HL-60 (cell line): ENCODE measurements around the gene NFYA.

ENCODE experiments used
- POLR2AphosphoS5 ChIP-seq: IDR thresholded peaks from 2 replicates; pipeline ENCODE4 v1.6.1; 2012; ENCODE audit warnings: low read depth
- TF ChIP-seq, protein P1 (sequence below): IDR thresholded peaks from one replicate; pipeline ENCODE4 v1.5.1; 2011; ENCODE audit warnings: low read length, control low read depth, inconsistent platforms; ENCODE audit not compliant: insufficient read depth
- TF ChIP-seq, protein P2 (sequence below): IDR thresholded peaks from 2 replicates; pipeline ENCODE4 v1.6.1; 2012; ENCODE audit warnings: low read depth; ENCODE audit not compliant: insufficient replicate concordance

DNA sequence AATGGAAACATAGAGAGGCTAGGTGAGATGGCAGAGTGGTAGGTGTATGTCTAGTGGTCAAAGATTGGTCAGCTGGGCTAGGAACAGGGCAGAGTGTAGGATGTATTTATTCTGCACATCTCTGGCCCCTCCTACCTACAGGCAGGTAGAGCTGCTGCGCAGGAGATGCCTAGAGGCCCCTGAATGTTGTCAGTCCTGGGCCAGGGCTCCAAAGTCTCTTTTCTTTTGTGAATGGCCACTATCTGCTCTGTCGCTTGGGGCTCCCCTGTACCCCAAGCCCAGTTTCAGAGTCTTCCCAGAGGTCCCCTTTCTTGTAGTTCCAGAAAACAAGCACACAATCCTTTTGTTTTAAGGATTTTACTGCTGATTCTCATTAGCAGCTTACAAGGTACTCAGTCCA is 25.5 kb upstream of the NFYA start:
- TF ChIP-seq, protein P1, sequence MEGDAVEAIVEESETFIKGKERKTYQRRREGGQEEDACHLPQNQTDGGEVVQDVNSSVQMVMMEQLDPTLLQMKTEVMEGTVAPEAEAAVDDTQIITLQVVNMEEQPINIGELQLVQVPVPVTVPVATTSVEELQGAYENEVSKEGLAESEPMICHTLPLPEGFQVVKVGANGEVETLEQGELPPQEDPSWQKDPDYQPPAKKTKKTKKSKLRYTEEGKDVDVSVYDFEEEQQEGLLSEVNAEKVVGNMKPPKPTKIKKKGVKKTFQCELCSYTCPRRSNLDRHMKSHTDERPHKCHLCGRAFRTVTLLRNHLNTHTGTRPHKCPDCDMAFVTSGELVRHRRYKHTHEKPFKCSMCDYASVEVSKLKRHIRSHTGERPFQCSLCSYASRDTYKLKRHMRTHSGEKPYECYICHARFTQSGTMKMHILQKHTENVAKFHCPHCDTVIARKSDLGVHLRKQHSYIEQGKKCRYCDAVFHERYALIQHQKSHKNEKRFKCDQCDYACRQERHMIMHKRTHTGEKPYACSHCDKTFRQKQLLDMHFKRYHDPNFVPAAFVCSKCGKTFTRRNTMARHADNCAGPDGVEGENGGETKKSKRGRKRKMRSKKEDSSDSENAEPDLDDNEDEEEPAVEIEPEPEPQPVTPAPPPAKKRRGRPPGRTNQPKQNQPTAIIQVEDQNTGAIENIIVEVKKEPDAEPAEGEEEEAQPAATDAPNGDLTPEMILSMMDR = no peak
- TF ChIP-seq, protein P2, sequence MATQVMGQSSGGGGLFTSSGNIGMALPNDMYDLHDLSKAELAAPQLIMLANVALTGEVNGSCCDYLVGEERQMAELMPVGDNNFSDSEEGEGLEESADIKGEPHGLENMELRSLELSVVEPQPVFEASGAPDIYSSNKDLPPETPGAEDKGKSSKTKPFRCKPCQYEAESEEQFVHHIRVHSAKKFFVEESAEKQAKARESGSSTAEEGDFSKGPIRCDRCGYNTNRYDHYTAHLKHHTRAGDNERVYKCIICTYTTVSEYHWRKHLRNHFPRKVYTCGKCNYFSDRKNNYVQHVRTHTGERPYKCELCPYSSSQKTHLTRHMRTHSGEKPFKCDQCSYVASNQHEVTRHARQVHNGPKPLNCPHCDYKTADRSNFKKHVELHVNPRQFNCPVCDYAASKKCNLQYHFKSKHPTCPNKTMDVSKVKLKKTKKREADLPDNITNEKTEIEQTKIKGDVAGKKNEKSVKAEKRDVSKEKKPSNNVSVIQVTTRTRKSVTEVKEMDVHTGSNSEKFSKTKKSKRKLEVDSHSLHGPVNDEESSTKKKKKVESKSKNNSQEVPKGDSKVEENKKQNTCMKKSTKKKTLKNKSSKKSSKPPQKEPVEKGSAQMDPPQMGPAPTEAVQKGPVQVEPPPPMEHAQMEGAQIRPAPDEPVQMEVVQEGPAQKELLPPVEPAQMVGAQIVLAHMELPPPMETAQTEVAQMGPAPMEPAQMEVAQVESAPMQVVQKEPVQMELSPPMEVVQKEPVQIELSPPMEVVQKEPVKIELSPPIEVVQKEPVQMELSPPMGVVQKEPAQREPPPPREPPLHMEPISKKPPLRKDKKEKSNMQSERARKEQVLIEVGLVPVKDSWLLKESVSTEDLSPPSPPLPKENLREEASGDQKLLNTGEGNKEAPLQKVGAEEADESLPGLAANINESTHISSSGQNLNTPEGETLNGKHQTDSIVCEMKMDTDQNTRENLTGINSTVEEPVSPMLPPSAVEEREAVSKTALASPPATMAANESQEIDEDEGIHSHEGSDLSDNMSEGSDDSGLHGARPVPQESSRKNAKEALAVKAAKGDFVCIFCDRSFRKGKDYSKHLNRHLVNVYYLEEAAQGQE = no peak
- no peak for TF ChIP-seq POLR2AphosphoS5
